H1 (cell line): ENCODE results near the gene CNPY3.

Experiments
- CHD7 ChIP-seq: fragments of 300-600 bp; sonication (generic); IDR thresholded peaks from 2 replicates; pipeline ENCODE4 v1.7.1; 2012; ENCODE audit warnings: low read length, moderate library complexity, mild to moderate bottlenecking, inconsistent platforms; ENCODE audit not compliant: insufficient replicate concordance
- CREB1 ChIP-seq: IDR thresholded peaks from 2 replicates; pipeline ENCODE4 v1.6.1; 2012; ENCODE audit warnings: inconsistent platforms
- CTCF ChIP-seq, 3 experiments: IDR thresholded peaks; 1 replicate in 2 of 3; 2 replicates in 1 of 3; pipeline versions ENCODE4 v1.5.1 to v1.6.1; 2011; ENCODE audit warnings: low read length in 3 of 3, mild to moderate bottlenecking in 3 of 3, inconsistent platforms in 2 of 3, low read depth in 1 of 3, moderate library complexity in 1 of 3; ENCODE audit not compliant: insufficient read depth in 1 of 3; ENCODE audit errors: control extremely low read depth in 1 of 3
- KDM1A ChIP-seq: fragments of 200-600, 300-600 bp; sonication (generic); IDR thresholded peaks from 2 replicates; pipeline ENCODE4 v1.7.1; 2016; ENCODE audit warnings: mild to moderate bottlenecking, low read length, borderline replicate concordance
- POLR2A ChIP-seq, 2 experiments: IDR thresholded peaks; 1 replicate in 1 of 2; 2 replicates in 1 of 2; pipeline ENCODE4 v1.6.1; 2011; ENCODE audit warnings: low read depth in 2 of 2, low read length in 2 of 2, mild to moderate bottlenecking in 2 of 2; ENCODE audit errors: control extremely low read depth in 1 of 2
- POLR2AphosphoS5 ChIP-seq: IDR thresholded peaks from 2 replicates; pipeline ENCODE4 v1.6.1; 2011; ENCODE audit warnings: low read depth, low read length
- RNF2 ChIP-seq: fragments of 200-900, 300-1000 bp; sonication (generic); IDR thresholded peaks from 2 replicates; pipeline ENCODE4 v1.7.1; 2016; ENCODE audit warnings: borderline replicate concordance, low read depth, mild to moderate bottlenecking, antibody characterized with exemption, low read length; ENCODE audit not compliant: poor library complexity, severe bottlenecking; ENCODE audit errors: missing control alignments
- SP1 ChIP-seq: IDR thresholded peaks from 2 replicates; pipeline ENCODE4 v1.6.1; 2011; ENCODE audit warnings: low read depth, low read length
- TBP ChIP-seq: IDR thresholded peaks from 2 replicates; pipeline ENCODE4 v1.6.1; 2011; ENCODE audit warnings: low read depth, low read length, improper control_type of control experiment
- YY1 ChIP-seq: IDR thresholded peaks from 2 replicates; pipeline ENCODE4 v1.6.1; 2011; ENCODE audit warnings: low read depth, mild to moderate bottlenecking, low read length

- TF ChIP-seq CHD7, result no peak
- TF ChIP-seq POLR2AphosphoS5, result no peak
- TF ChIP-seq CTCF (IDR thresholded peaks at IDR 0.05; ENCODE audit: control extremely low read depth in 1 of 3, insufficient read depth in 1 of 3, low read depth in 1 of 3, low read length in 3 of 3), result no peak
- no peak for TF ChIP-seq RNF2
- TF ChIP-seq KDM1A, result no peak
- no peak for TF ChIP-seq YY1
- no peak for TF ChIP-seq SP1
- TF ChIP-seq POLR2A (IDR thresholded peaks at IDR 0.05; ENCODE audit: control extremely low read depth in 1 of 2, low read depth in 2 of 2, low read length in 2 of 2), result no peak
- TF ChIP-seq CREB1, result no peak
- no peak for TF ChIP-seq TBP
These were observed 41.8 kb downstream of the CNPY3 start for GRCh38 chr6:42970871-42971612.
